ENCODE data around the gene ARMCX1. TPM values are rescaled to one million over a fixed set of nuclear protein-coding genes. Genes with fewer than 3 reads are reported as not detected.
"Not testable (repeated sequence)": the region's sequence is repeated elsewhere in the genome, so short reads cannot be mapped to it uniquely, and the experiment has no call there.

ARMCX1 gene
- total RNA-seq, 4 donors from 2014 or later, result 9.0 to 19.4 (median 12.1) TPM

DNA sequence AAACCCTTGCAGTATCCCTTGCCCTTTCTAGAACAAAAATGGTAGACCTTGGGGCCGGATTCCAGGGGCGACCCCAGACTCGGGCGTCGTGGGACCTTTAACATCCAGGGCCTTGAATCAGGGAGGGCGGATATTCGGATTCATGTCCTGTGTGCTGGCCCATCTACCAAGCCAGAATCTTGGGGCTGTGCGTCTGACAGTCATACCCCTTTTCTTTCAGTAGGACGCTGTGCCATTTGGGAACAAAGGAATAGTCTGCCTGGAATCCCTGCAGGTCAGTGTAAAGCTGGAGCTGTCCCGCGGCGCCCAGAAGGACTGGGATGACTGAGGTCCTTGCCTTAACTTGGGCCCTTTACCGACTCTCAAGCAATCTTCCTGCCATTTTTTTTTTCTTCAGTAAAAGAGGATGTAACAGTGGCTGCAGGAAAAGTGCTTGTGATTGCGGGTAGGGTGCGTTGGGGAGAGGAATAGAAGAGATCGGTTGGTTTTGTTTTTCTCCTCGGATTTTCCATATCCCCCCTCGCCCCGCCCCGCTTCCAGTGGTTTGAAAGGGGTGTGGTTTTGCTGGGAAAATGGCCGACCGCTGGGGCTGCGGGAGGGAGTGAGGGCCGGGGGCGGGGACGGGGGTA, 518 bp downstream of the ARMCX1 start:
- H3K4me1 ChIP-seq, result peaks cover 4% of the 10 kb centered on the region
- peak overlapping the region; percentile 85 for H3K27ac ChIP-seq
- peak overlapping the region; percentile 53 for H3K4me3 ChIP-seq
- no peak for TF ChIP-seq EP300 (IDR thresholded peaks at IDR 0.05)
- TF ChIP-seq, protein P1, sequence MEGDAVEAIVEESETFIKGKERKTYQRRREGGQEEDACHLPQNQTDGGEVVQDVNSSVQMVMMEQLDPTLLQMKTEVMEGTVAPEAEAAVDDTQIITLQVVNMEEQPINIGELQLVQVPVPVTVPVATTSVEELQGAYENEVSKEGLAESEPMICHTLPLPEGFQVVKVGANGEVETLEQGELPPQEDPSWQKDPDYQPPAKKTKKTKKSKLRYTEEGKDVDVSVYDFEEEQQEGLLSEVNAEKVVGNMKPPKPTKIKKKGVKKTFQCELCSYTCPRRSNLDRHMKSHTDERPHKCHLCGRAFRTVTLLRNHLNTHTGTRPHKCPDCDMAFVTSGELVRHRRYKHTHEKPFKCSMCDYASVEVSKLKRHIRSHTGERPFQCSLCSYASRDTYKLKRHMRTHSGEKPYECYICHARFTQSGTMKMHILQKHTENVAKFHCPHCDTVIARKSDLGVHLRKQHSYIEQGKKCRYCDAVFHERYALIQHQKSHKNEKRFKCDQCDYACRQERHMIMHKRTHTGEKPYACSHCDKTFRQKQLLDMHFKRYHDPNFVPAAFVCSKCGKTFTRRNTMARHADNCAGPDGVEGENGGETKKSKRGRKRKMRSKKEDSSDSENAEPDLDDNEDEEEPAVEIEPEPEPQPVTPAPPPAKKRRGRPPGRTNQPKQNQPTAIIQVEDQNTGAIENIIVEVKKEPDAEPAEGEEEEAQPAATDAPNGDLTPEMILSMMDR (IDR thresholded peaks at IDR 0.05), result no peak
- TF ChIP-seq POLR2A (IDR thresholded peaks at IDR 0.05), result no peak
- TF ChIP-seq POLR2AphosphoS5 (IDR thresholded peaks at IDR 0.05), result no peak
- DNase-seq (ENCODE audit: low spot score in 2 of 2), result peak; percentile 76 to 81
- WGBS, result 23% methylated on average over 23 of the region's 26 CpGs
- H3K9me3 ChIP-seq, result no peaks in the 10 kb centered on the region
- H3K27me3 ChIP-seq, result no peaks in the 10 kb centered on the region
- H3K36me3 ChIP-seq, result peaks cover 12% of the 10 kb centered on the region

DNA sequence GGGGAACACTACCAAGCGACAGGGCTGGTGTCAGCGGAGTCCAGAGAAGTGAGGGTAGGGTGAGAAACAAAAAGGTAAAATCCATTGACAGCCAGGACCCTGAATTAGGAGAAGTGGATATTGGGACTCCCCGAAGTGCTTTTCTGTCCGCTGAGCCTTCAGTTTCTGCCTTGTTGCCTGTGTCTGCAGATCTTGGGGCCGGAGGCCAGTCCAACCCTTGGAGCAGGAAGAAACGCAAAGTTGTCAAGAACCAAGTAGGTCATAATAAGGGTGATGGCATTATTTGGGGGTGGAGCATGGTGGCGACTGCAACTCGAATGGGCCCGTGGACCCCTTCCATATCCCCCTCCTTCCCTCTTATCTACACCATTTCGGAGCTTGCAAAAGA, 1.0 kb downstream of the ARMCX1 start:
- Histone ChIP-seq H3K36me3 (peaks cover 12% of the 10 kb centered on the region), H3K9me3 (no peaks in the 10 kb centered on the region), H3K4me3 (peak overlapping the region; percentile 53), H3K4me1 (peaks cover 4% of the 10 kb centered on the region), H3K27me3 (no peaks in the 10 kb centered on the region), H3K27ac (no peak overlapping the region)
- no peak for DNase-seq (ENCODE audit: low spot score in 2 of 2)
- WGBS, result 52% methylated on average over 10 of the region's 10 CpGs
- TF ChIP-seq EP300 (IDR thresholded peaks at IDR 0.05) (no peak), POLR2AphosphoS5 (IDR thresholded peaks at IDR 0.05) (no peak), POLR2A (IDR thresholded peaks at IDR 0.05) (no peak)
- TF ChIP-seq, protein P1 (IDR thresholded peaks at IDR 0.05), result no peak

- WGBS, result 90% methylated on average over 17 of the region's 23 CpGs
- Histone ChIP-seq H3K4me1 (peaks cover 4% of the 10 kb centered on the region), H3K9me3 (no peaks in the 10 kb centered on the region), H3K27ac (no peak overlapping the region), H3K27me3 (no peaks in the 10 kb centered on the region), H3K36me3 (peaks cover 12% of the 10 kb centered on the region), H3K4me3 (no peak overlapping the region)
- TF ChIP-seq, protein P1 (IDR thresholded peaks at IDR 0.05), result no peak
- TF ChIP-seq POLR2A (IDR thresholded peaks at IDR 0.05) (no peak), EP300 (IDR thresholded peaks at IDR 0.05) (no peak), POLR2AphosphoS5 (IDR thresholded peaks at IDR 0.05) (no peak)
- no peak for DNase-seq (ENCODE audit: low spot score in 2 of 2)
Observed at GRCh38 chrX:101552714-101553113, 2.4 kb downstream of the ARMCX1 start.

- no peak for TF ChIP-seq EP300 (IDR thresholded peaks at IDR 0.05)
- TF ChIP-seq, protein P1 (IDR thresholded peaks at IDR 0.05), result no peak
- no peak for TF ChIP-seq POLR2AphosphoS5 (IDR thresholded peaks at IDR 0.05)
- Histone ChIP-seq H3K36me3 (no peaks in the 10 kb centered on the region), H3K27me3 (no peaks in the 10 kb centered on the region), H3K27ac (no peak overlapping the region), H3K9me3 (no peaks in the 10 kb centered on the region), H3K4me1 (no peaks in the 10 kb centered on the region), H3K4me3 (no peak overlapping the region)
- DNase-seq (ENCODE audit: low spot score in 2 of 2), result no peak
Observed at GRCh38 chrX:101564651-101565050, 14.3 kb downstream of the ARMCX1 start.

DNA sequence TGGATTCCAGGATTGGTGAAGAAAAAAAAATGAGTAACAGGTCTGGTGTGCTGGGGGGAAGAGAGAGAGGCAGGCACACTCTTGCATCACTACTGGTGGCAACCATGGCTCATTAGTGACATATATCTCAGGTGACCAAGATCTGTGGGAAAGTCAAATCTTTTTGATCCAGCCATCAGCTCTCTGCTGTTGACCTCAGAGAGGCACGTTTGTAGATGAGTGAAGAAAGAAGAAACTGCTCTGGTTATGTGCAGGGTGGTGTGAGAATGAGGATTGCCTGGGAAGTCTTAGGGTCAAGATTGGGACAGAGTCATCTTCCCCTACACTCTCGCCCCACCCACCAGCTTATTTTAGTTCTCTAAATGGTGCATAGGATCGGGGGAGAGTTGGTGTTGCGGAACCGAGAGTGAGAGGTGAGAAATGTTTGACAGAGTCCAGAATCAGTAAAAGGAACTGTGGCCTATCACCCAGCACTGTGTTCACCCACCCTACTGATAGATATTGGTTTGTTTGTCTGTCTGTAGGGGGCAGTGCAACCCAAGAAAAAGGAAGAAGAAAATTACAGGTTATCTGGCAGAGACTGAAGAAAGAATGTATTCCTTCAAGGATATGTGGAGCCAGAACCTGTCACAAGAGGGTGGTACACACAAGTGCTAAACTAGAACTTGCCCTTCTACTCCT, 45.5 kb downstream of the ARMCX1 start:
- Histone ChIP-seq H3K4me3 (no peak overlapping the region), H3K36me3 (no peaks in the 10 kb centered on the region), H3K9me3 (no peaks in the 10 kb centered on the region), H3K27ac (no peak overlapping the region), H3K4me1 (no peaks in the 10 kb centered on the region), H3K27me3 (no peaks in the 10 kb centered on the region)
- no peak for DNase-seq (ENCODE audit: low spot score in 2 of 2)
- WGBS, result 15% methylated on average over 5 of the region's 5 CpGs
- TF ChIP-seq, protein P1 (IDR thresholded peaks at IDR 0.05), result peak; percentile 38 to 45
- no peak for TF ChIP-seq POLR2A (IDR thresholded peaks at IDR 0.05)

GRCh38 chrX:101599592-101599991, 49.2 kb downstream of the ARMCX1 start:
- H3K27ac ChIP-seq; H3K9me3 ChIP-seq; H3K4me1 ChIP-seq; H3K27me3 ChIP-seq; H3K4me3 ChIP-seq; H3K36me3 ChIP-seq; DNase-seq (ENCODE audit: low spot score in 2 of 2): not testable (repeated sequence)
- 77% methylated on average over 6 of the region's 8 CpGs for WGBS
